ENCODE results near the gene ZNF423. TPM values are rescaled to one million over a fixed set of nuclear protein-coding genes. Genes with fewer than 3 reads are reported as not detected.

ZNF423 gene
- total and polyA plus RNA-seq, 2 experiments from 2014 or later: 12.3 to 22.2 TPM

DNA sequence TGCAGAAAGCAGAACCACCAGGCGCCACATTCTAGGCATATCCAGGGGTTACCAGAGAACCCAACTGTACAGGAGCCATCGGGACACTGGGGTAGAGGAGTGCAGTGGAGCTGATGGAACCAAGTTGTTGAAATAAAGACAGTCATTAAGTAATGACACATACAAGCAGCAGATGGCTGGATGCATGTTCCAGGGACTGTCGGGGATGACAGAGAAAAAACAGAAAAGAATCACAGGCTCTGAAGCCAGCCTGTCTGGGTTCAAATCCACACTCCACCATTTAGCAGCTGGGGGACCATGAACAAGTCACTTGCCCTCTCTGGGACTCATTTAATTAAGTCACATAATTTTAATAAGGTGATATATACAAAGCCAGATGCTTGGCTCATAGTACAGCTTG, 117.1 kb downstream of the ZNF423 start:
- H3K27me3 ChIP-seq: no peaks in the 10 kb centered on the region
- no peak overlapping the region for H3K27ac ChIP-seq
- H3K4me1 ChIP-seq (ENCODE audit: low read depth): no peaks in the 10 kb centered on the region
- no peak overlapping the region for H3K4me3 ChIP-seq
- TF ChIP-seq, protein P1, sequence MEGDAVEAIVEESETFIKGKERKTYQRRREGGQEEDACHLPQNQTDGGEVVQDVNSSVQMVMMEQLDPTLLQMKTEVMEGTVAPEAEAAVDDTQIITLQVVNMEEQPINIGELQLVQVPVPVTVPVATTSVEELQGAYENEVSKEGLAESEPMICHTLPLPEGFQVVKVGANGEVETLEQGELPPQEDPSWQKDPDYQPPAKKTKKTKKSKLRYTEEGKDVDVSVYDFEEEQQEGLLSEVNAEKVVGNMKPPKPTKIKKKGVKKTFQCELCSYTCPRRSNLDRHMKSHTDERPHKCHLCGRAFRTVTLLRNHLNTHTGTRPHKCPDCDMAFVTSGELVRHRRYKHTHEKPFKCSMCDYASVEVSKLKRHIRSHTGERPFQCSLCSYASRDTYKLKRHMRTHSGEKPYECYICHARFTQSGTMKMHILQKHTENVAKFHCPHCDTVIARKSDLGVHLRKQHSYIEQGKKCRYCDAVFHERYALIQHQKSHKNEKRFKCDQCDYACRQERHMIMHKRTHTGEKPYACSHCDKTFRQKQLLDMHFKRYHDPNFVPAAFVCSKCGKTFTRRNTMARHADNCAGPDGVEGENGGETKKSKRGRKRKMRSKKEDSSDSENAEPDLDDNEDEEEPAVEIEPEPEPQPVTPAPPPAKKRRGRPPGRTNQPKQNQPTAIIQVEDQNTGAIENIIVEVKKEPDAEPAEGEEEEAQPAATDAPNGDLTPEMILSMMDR (IDR thresholded peaks at IDR 0.05; ENCODE audit: low read depth, low read length): no peak
- H3K36me3 ChIP-seq: no peaks in the 10 kb centered on the region
- no peak for DNase-seq (ENCODE audit: low read depth in 1 of 2, low spot score in 1 of 2)
- no peaks in the 10 kb centered on the region for H3K9me3 ChIP-seq (ENCODE audit: low read depth)

GRCh38 chr16:49738001-49738400, 117.9 kb downstream of the ZNF423 start:
- Histone ChIP-seq H3K27ac (no peak overlapping the region), H3K9me3 (ENCODE audit: low read depth) (no peaks in the 10 kb centered on the region), H3K36me3 (no peaks in the 10 kb centered on the region), H3K4me3 (no peak overlapping the region), H3K27me3 (no peaks in the 10 kb centered on the region), H3K4me1 (ENCODE audit: low read depth) (no peaks in the 10 kb centered on the region)
- DNase-seq (ENCODE audit: low read depth in 1 of 2, low spot score in 1 of 2): no peak
- TF ChIP-seq, protein P1 (IDR thresholded peaks at IDR 0.05; ENCODE audit: low read depth, low read length): no peak

GRCh38 chr16:49737541-49737940, 118.4 kb downstream of the ZNF423 start:
- DNase-seq (ENCODE audit: low read depth in 1 of 2, low spot score in 1 of 2): no peak
- no peaks in the 10 kb centered on the region for H3K4me1 ChIP-seq (ENCODE audit: low read depth)

DNA sequence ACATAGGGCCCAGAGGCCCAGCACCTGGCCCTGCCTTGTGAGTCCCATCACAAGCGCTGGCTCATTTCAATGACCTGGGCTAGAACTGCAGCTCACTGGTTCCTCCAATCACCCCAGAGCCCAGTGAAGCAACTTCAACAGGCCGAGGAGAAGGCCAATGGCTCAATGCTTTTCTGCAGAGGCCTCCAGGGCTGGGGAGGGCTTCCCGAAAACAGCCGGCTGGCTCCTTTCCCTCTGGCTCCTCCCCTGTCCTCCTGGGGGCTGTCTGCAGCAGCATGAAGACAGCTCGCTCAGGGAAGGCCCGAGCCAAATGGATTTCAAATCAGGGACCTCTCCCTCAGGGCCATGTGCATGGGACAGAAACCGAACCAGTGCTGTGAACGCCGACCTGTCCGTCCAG, 121.6 kb downstream of the ZNF423 start:
- H3K36me3 ChIP-seq: no peaks in the 10 kb centered on the region
- no peaks in the 10 kb centered on the region for H3K9me3 ChIP-seq (ENCODE audit: low read depth)
- H3K4me1 ChIP-seq (ENCODE audit: low read depth): no peaks in the 10 kb centered on the region
- H3K4me3 ChIP-seq: no peak overlapping the region
- DNase-seq (ENCODE audit: low read depth in 1 of 2, low spot score in 1 of 2): peak in 1 of 2 donors; percentile 24
- H3K27me3 ChIP-seq: no peaks in the 10 kb centered on the region
- TF ChIP-seq, protein P1 (IDR thresholded peaks at IDR 0.05; ENCODE audit: low read depth, low read length): no peak
- H3K27ac ChIP-seq: no peak overlapping the region

More at GRCh38 chr16:49737541-49737940, 118.4 kb downstream of the ZNF423 start:
- no peaks in the 10 kb centered on the region for H3K9me3 ChIP-seq (ENCODE audit: low read depth)
- no peaks in the 10 kb centered on the region for H3K36me3 ChIP-seq
- H3K27ac ChIP-seq: no peak overlapping the region
- H3K27me3 ChIP-seq: no peaks in the 10 kb centered on the region
- TF ChIP-seq, protein P1 (IDR thresholded peaks at IDR 0.05; ENCODE audit: low read depth, low read length): no peak
- H3K4me3 ChIP-seq: no peak overlapping the region

DNA sequence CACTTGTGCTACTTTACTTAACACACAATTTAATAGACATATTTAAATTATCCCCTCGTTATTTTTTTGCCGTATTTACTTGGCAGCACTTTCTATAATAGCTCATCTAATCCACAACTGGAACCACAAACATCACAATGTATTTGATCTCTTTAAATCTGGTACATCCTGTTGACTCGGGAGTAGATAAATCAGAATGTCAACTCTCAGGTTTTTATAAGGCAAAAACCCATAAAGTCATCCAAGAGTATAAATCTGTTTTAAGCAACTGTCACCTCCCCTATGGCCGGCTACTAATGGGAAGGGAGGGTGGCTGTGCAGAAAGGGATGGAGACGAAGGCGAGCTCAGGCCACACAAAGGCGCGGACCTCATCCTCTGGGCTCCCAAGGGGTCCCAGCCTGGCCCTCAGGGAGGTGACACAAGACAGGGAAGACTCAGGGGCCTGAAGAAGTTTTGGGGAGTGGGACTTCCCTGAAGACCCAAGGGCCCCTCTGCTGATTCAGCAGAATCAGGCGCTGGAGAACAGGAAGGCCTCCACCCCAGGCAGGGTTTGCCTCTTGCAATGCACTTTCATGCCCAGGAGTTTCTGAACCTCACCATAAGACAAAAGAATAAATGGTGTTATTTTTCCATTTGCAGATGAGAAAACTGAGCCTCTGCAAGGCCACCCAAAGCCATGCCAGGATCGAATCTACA, 122.5 kb downstream of the ZNF423 start:
- Histone ChIP-seq H3K36me3 (no peaks in the 10 kb centered on the region), H3K4me1 (ENCODE audit: low read depth) (no peaks in the 10 kb centered on the region), H3K27ac (no peak overlapping the region), H3K4me3 (no peak overlapping the region), H3K27me3 (no peaks in the 10 kb centered on the region), H3K9me3 (ENCODE audit: low read depth) (no peaks in the 10 kb centered on the region)
- TF ChIP-seq, protein P1 (IDR thresholded peaks at IDR 0.05; ENCODE audit: low read depth, low read length): no peak
- DNase-seq (ENCODE audit: low read depth in 1 of 2, low spot score in 1 of 2): no peak
